Measurements from ENCODE around the gene KCNN3. TPM values are rescaled to one million over a fixed set of nuclear protein-coding genes. Genes with fewer than 3 reads are reported as not detected.

KCNN3 gene
- total and polyA plus RNA-seq, 4 donors: 0.47 to 4.9 (median 1.9) TPM

- peaks cover 0 to 11% (median 0%) of the 10 kb centered on the region in 5 donors for H3K4me1 ChIP-seq (ENCODE audit: control insufficient read depth in 5 of 5, insufficient read depth in 5 of 5, low read length in 5 of 5)
- ATAC-seq (ENCODE audit: insufficient read depth, low FRiP score): no peak
- peak; percentile 35 to 67 (median 55) for DNase-seq
- H3K9ac ChIP-seq (ENCODE audit: insufficient read depth in 1 of 2, low read length in 2 of 2): no peak overlapping the region
- no peak overlapping the region for H3K27ac ChIP-seq (ENCODE audit: low read depth in 1 of 2, low read length in 1 of 2)
- TF ChIP-seq CTCF (IDR thresholded peaks at IDR 0.05; ENCODE audit: control extremely low read depth, extremely low read depth): no peak
- 79 to 88% methylated on average over 17 of the region's 17 CpGs for WGBS, 2 donors
- H3K9me3 ChIP-seq (ENCODE audit: control insufficient read depth in 4 of 4, insufficient read depth in 3 of 4, low read length in 3 of 4): no peaks in the 10 kb centered on the region
- no peak overlapping the region for H3K4me3 ChIP-seq
- no peaks in the 10 kb centered on the region for H3K36me3 ChIP-seq (ENCODE audit: control insufficient read depth in 4 of 4, insufficient read depth in 4 of 4, low read length in 4 of 4)
- peaks cover 0 to 5% (median 0%) of the 10 kb centered on the region in 3 donors for H3K27me3 ChIP-seq (ENCODE audit: control insufficient read depth in 3 of 3, insufficient read depth in 3 of 3, low read length in 2 of 3)
Observed at GRCh38 chr1:154707901-154708463, 162.1 kb downstream of the KCNN3 start.

- no peaks in the 10 kb centered on the region for H3K9me3 ChIP-seq (ENCODE audit: control insufficient read depth in 4 of 4, insufficient read depth in 3 of 4, low read length in 3 of 4)
- no peak for ATAC-seq (ENCODE audit: insufficient read depth, low FRiP score)
- TF ChIP-seq CTCF (IDR thresholded peaks at IDR 0.05; ENCODE audit: control extremely low read depth, extremely low read depth): no peak
Observed at GRCh38 chr1:154706851-154707250, 163.2 kb downstream of the KCNN3 start.

GRCh38 chr1:154705544-154705943 lies 164.5 kb downstream of the KCNN3 start:
- Histone ChIP-seq H3K27me3 (ENCODE audit: control insufficient read depth in 3 of 3, insufficient read depth in 3 of 3, low read length in 2 of 3) (peaks cover 0 to 6% (median 0%) of the 10 kb centered on the region in 3 donors), H3K4me1 (ENCODE audit: control insufficient read depth in 5 of 5, insufficient read depth in 5 of 5, low read length in 5 of 5) (peaks cover 0 to 11% (median 0%) of the 10 kb centered on the region in 5 donors), H3K36me3 (ENCODE audit: control insufficient read depth in 4 of 4, insufficient read depth in 4 of 4, low read length in 4 of 4) (no peaks in the 10 kb centered on the region), H3K9ac (ENCODE audit: insufficient read depth in 1 of 2, low read length in 2 of 2) (no peak overlapping the region), H3K27ac (ENCODE audit: low read depth in 1 of 2, low read length in 1 of 2) (no peak overlapping the region), H3K9me3 (ENCODE audit: control insufficient read depth in 4 of 4, insufficient read depth in 3 of 4, low read length in 3 of 4) (no peaks in the 10 kb centered on the region), H3K4me3 (no peak overlapping the region)
- no peak for TF ChIP-seq CTCF (IDR thresholded peaks at IDR 0.05; ENCODE audit: control extremely low read depth, extremely low read depth)
- DNase-seq (no peak), ATAC-seq (ENCODE audit: insufficient read depth, low FRiP score) (no peak)
- WGBS, 2 donors: 91 to 94% methylated on average over 2 of the region's 2 CpGs

More at GRCh38 chr1:154706851-154707250, 163.2 kb downstream of the KCNN3 start:
- Histone ChIP-seq H3K27me3 (ENCODE audit: control insufficient read depth in 3 of 3, insufficient read depth in 3 of 3, low read length in 2 of 3) (peaks cover 0 to 6% (median 0%) of the 10 kb centered on the region in 3 donors), H3K9ac (ENCODE audit: insufficient read depth in 1 of 2, low read length in 2 of 2) (no peak overlapping the region), H3K4me1 (ENCODE audit: control insufficient read depth in 5 of 5, insufficient read depth in 5 of 5, low read length in 5 of 5) (peaks cover 0 to 11% (median 0%) of the 10 kb centered on the region in 5 donors), H3K27ac (ENCODE audit: low read depth in 1 of 2, low read length in 1 of 2) (no peak overlapping the region), H3K4me3 (no peak overlapping the region), H3K36me3 (ENCODE audit: control insufficient read depth in 4 of 4, insufficient read depth in 4 of 4, low read length in 4 of 4) (no peaks in the 10 kb centered on the region)
- DNase-seq: no peak
- WGBS, 2 donors: 92 to 93% methylated on average over 1 of the region's 1 CpG

GRCh38 chr1:154703170-154703569 lies 166.9 kb downstream of the KCNN3 start:
- no peak for ATAC-seq (ENCODE audit: insufficient read depth, low FRiP score)
- Histone ChIP-seq H3K4me1 (ENCODE audit: control insufficient read depth in 5 of 5, insufficient read depth in 5 of 5, low read length in 5 of 5) (peaks cover 0 to 5% (median 0%) of the 10 kb centered on the region in 5 donors), H3K9me3 (ENCODE audit: control insufficient read depth in 4 of 4, insufficient read depth in 3 of 4, low read length in 3 of 4) (no peaks in the 10 kb centered on the region), H3K36me3 (ENCODE audit: control insufficient read depth in 4 of 4, insufficient read depth in 4 of 4, low read length in 4 of 4) (no peaks in the 10 kb centered on the region), H3K9ac (ENCODE audit: insufficient read depth in 1 of 2, low read length in 2 of 2) (no peak overlapping the region), H3K4me3 (no peak overlapping the region), H3K27ac (ENCODE audit: low read depth in 1 of 2, low read length in 1 of 2) (no peak overlapping the region), H3K27me3 (ENCODE audit: control insufficient read depth in 3 of 3, insufficient read depth in 3 of 3, low read length in 2 of 3) (peaks cover 0 to 7% (median 6%) of the 10 kb centered on the region in 3 donors)
- peak in 1 of 3 donors; percentile 35 for DNase-seq
- WGBS, 2 donors: 21 to 26% methylated on average over 5 of the region's 5 CpGs
- TF ChIP-seq CTCF (IDR thresholded peaks at IDR 0.05; ENCODE audit: control extremely low read depth, extremely low read depth): no peak

Data from lung (tissue), 12 donors.